ENCODE data around the gene ACSL3.

Gene ACSL3

DNA sequence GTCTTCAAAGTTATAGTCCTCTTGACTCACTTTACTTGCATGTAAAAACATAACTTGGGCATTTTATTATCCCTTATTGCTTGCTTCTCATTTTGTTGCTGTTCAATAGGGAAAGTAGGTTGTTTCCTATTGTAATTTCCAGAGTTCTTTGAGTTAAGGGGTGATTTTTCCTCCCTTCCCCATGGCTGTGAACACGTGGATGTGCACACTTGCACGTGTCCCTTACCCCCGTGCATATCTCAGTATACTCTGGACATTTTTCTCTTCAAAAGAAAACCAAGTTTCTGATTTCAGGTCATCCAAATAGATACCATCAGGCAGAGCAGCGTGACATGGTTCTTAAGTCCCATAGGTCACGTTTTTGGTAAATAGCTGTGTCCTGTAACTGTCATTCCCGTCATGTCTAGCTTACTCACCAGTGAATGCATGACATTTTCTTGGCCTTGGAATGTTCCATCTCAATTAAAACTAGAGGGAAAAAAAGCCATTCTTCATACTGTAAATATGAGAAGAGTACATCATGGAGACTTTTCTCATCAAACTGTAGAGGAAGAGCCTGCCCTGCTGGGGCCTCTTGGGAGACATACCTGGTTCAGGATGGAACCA, 107.8 kb downstream of the ACSL3 start:
- TF ChIP-seq, protein P1, sequence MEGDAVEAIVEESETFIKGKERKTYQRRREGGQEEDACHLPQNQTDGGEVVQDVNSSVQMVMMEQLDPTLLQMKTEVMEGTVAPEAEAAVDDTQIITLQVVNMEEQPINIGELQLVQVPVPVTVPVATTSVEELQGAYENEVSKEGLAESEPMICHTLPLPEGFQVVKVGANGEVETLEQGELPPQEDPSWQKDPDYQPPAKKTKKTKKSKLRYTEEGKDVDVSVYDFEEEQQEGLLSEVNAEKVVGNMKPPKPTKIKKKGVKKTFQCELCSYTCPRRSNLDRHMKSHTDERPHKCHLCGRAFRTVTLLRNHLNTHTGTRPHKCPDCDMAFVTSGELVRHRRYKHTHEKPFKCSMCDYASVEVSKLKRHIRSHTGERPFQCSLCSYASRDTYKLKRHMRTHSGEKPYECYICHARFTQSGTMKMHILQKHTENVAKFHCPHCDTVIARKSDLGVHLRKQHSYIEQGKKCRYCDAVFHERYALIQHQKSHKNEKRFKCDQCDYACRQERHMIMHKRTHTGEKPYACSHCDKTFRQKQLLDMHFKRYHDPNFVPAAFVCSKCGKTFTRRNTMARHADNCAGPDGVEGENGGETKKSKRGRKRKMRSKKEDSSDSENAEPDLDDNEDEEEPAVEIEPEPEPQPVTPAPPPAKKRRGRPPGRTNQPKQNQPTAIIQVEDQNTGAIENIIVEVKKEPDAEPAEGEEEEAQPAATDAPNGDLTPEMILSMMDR (IDR thresholded peaks at IDR 0.05; ENCODE audit: borderline replicate concordance, control extremely low read depth, extremely low read depth, insufficient read depth, missing control alignments) = no peak
- in situ Hi-C loops (cut with MboI; ENCODE audit: low sequenced_read_pairs, unreplicated experiment) = no loop called here
- no peak for DNase-seq (ENCODE audit: low spot score)

DNA sequence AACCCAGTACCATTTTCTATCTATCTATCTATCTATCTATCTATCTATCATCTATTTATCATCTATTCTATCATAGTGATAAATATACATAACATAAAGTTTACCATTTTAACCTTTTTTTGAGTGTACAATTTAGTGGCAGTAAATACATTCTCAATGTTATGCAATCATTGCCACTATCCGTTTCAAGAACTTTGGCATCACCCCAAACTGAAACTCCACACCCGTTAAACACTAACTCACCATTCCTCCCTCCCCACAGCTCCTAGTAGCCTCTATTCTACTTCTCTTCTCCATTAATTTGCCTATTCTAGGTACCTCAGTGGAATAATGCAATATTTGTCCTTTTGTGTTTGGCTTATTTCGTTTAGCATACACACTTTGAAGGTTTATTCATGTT, 108.7 kb downstream of the ACSL3 start:
- DNase-seq (ENCODE audit: low spot score) = no peak
- TF ChIP-seq, protein P1 (IDR thresholded peaks at IDR 0.05; ENCODE audit: borderline replicate concordance, control extremely low read depth, extremely low read depth, insufficient read depth, missing control alignments) = no peak
- in situ Hi-C loops (cut with MboI; ENCODE audit: low sequenced_read_pairs, unreplicated experiment) = no loop called here

DNA sequence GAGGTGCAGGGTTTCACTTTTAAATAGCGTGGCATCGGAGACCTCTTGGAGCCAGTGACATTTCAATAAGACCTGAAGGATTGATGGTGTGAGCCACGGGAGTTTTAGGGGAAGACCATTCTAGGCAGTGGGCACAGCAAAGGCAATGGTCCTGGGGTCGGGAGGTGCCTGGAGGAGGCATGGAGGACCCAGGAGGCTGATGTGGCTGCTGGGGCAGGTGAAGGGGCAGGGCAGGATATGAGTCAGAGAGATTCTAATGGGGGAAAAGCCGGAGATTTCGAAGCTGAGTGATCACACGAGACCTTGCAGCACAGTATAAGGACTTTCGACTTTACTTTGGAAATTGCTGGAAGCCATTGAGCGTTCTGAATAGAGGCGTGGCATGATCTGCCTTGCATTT, 111.6 kb downstream of the ACSL3 start:
- in situ Hi-C loops (cut with MboI; ENCODE audit: low sequenced_read_pairs, unreplicated experiment) = no loop called here
- TF ChIP-seq, protein P1 (IDR thresholded peaks at IDR 0.05; ENCODE audit: borderline replicate concordance, control extremely low read depth, extremely low read depth, insufficient read depth, missing control alignments) = no peak
- no peak for DNase-seq (ENCODE audit: low spot score)

DNA sequence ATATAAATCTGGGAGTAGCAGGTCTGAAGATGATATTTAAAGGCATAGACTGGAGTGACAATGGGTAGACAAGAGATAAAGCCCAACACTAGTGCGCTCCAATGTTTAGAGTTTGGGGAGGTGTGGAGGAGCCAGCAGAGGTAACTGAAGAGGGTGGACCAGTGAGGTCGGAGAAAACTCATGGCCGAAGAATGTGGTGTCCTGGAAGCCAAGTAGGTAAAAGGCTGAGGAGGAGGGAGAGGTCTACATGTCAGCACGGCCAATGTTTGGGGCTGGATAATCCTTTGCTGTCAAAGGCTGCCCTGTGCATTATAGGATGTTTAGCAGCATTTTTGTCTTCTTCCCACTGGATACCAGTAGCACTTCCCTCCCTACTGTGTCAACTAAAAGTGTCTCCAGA, 112.4 kb downstream of the ACSL3 start:
- in situ Hi-C loops (cut with MboI; ENCODE audit: low sequenced_read_pairs, unreplicated experiment) = no loop called here
- DNase-seq (ENCODE audit: low spot score) = no peak
- TF ChIP-seq, protein P1 (IDR thresholded peaks at IDR 0.05; ENCODE audit: borderline replicate concordance, control extremely low read depth, extremely low read depth, insufficient read depth, missing control alignments) = no peak

DNA sequence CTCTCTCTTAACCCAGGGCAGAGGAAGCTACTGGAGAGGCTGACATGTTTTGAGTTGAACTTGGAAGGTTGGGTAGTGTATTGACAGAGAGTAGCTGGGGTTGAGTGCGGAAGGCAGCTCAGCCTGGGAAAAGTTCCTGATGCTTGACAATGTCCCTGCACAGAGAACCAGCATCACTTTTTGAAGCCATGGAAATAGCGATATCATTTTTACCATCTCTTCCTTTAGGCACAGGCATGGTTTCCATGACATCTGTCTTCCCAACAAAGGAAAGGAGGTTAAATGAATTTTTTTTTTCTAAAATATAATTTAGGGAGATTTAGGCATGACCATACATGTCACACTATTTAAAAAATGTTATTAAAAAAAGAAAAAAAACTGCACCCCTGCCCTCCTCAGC, 112.9 kb downstream of the ACSL3 start:
- TF ChIP-seq, protein P1 (IDR thresholded peaks at IDR 0.05; ENCODE audit: borderline replicate concordance, control extremely low read depth, extremely low read depth, insufficient read depth, missing control alignments) = no peak
- in situ Hi-C loops (cut with MboI; ENCODE audit: low sequenced_read_pairs, unreplicated experiment) = no loop called here
- no peak for DNase-seq (ENCODE audit: low spot score)

DNA sequence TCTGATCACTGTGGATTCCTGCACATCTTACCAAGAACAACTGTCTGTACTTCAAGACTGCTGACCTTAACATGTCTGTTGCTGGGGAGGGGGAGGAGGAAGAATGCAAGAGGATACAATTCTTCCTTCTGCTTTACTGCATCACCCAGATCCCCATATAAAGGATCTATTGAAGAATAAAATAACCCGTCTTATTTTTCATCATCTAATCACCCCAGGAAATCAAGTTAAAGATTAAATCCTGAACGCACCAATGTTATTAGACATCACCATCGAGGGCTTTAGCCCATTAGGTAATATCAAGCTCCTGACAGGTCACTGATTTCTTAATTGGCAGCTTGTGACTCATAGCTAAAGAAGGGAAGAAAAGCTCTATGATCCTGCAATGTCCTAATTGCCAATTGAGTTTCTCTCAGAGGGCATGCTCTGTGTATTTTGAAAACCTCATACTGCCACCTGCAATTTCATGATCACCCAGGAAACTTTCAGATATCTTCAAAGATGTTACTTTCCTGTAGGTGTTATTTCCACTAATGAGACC, 115.8 kb downstream of the ACSL3 start:
- DNase-seq (ENCODE audit: low spot score) = no peak
- in situ Hi-C loops (cut with MboI; ENCODE audit: low sequenced_read_pairs, unreplicated experiment) = loop anchor here (25.0 kb wide), 1 partner anchor 336 kb away; no protein-coding TSS in a partner anchor
- TF ChIP-seq, protein P1 (IDR thresholded peaks at IDR 0.05; ENCODE audit: borderline replicate concordance, control extremely low read depth, extremely low read depth, insufficient read depth, missing control alignments) = no peak

Measured in GM13976 (cell line).